AG10803 (cell line): ENCODE results near the gene PAFAH1B2.
"Not testable (repeated sequence)": the region's sequence is repeated elsewhere in the genome, so short reads cannot be mapped to it uniquely, and the experiment has no call there.

Source experiments
- DNase-seq: peaks from one replicate; pipeline ENCODE4 v3.0.0; 2010; ENCODE audit warnings: low read depth
- H3K4me3 ChIP-seq: 2 replicates; pipeline ENCODE4 v1.5.1; 2011; ENCODE audit warnings: mild to moderate bottlenecking, low read length, control low read depth
- CTCF ChIP-seq: conservative IDR thresholded peaks from 2 replicates; pipeline ENCODE4 v1.5.1; 2011; ENCODE audit warnings: mild to moderate bottlenecking, low read length, control low read depth, inconsistent platforms

The PAFAH1B2 gene

GRCh38 chr11:117201658-117202305 lies 57.7 kb downstream of the PAFAH1B2 start:
- H3K4me3 ChIP-seq, result peak overlapping the region; percentile 88
- DNase-seq, result no peak
- TF ChIP-seq CTCF, result no peak

GRCh38 chr11:117202386-117203068 lies 58.4 kb downstream of the PAFAH1B2 start:
- no peak for DNase-seq
- peak overlapping the region; percentile 88 for H3K4me3 ChIP-seq
- TF ChIP-seq CTCF, result no peak

- no peak for DNase-seq
- TF ChIP-seq CTCF, result no peak
- peak overlapping the region; percentile 88; the same call in 1 of the 2 replicates for H3K4me3 ChIP-seq
These were observed 59.0 kb downstream of the PAFAH1B2 start for GRCh38 chr11:117203069-117203407.

GRCh38 chr11:117204283-117205080 lies 60.4 kb downstream of the PAFAH1B2 start:
- TF ChIP-seq CTCF, result no peak
- H3K4me3 ChIP-seq, result no peak overlapping the region
- no peak for DNase-seq

GRCh38 chr11:117205211-117205818 lies 61.2 kb downstream of the PAFAH1B2 start:
- DNase-seq, result no peak

GRCh38 chr11:117206111-117206510 lies 62.0 kb downstream of the PAFAH1B2 start:
- H3K4me3 ChIP-seq, DNase-seq: not testable (repeated sequence)

More at GRCh38 chr11:117205211-117205818, 61.2 kb downstream of the PAFAH1B2 start:
- no peak overlapping the region for H3K4me3 ChIP-seq
- no peak for TF ChIP-seq CTCF

- not testable (repeated sequence) for DNase-seq, H3K4me3 ChIP-seq
These were observed 62.8 kb downstream of the PAFAH1B2 start for GRCh38 chr11:117206859-117207258.

GRCh38 chr11:117207481-117207880 lies 63.4 kb downstream of the PAFAH1B2 start:
- not testable (repeated sequence) for DNase-seq, H3K4me3 ChIP-seq

GRCh38 chr11:117208710-117209109 lies 64.6 kb downstream of the PAFAH1B2 start:
- DNase-seq, H3K4me3 ChIP-seq: not testable (repeated sequence)

- not testable (repeated sequence) for H3K4me3 ChIP-seq
- peak; percentile 22 for DNase-seq
These were observed 65.5 kb downstream of the PAFAH1B2 start for GRCh38 chr11:117209351-117210125.
